Stimulated activated CD4-positive, alpha-beta T cell treated with anti-CD3 and anti-CD28 coated beads, Interleukin-15, amount 100 ng/mL, for 1 hour (primary cell): Measurements from ENCODE around the gene CATSPERZ.

Experiments
- DNase-seq, 2 donors: peaks; one replicate each; pipeline ENCODE4 v3.0.0-alpha.2; 2020; ENCODE audit warnings: low read depth in 1 of 2, low spot score in 1 of 2

CATSPERZ gene

DNA sequence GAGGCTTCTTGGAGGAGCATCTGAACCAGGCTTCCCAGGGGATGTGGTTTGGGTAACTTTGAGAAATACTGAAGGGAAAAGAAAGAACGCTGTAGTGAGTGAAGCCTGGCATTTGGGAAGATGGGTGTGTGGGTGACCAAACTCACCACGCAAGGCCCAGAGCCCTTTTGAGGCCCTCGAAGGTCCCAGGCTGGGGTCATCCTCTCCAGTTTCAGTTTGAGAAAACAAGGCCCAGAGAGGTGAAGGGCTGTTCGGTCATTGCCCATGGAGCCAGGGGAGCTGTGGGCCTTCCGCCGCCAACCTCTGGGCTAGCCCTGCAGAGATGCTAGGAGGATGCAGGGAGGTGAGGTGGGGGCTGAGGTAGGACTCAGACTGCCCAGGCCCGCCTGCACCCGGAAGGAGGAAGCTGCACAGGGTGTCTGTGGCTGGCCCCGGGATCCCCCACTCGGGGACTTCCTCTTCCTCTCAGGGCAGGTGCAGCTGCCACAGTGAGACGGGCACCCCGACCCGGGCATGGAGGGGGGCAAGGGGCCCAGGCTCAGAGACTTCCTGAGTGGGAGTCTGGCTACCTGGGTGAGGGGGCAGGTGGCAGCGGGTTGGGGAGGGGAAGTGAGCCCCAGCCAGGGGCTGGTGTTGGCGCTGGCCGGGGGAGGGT lies 39.7 kb downstream of the CATSPERZ start, which contains the start of gene CCDC88B:
CCDC88B (plus strand) TSS at position 451 of the 655 bp plus-strand sequence; CDS start at position 514, 63 bp downstream.
- DNase-seq, result peak; percentile 67 to 77

DNA sequence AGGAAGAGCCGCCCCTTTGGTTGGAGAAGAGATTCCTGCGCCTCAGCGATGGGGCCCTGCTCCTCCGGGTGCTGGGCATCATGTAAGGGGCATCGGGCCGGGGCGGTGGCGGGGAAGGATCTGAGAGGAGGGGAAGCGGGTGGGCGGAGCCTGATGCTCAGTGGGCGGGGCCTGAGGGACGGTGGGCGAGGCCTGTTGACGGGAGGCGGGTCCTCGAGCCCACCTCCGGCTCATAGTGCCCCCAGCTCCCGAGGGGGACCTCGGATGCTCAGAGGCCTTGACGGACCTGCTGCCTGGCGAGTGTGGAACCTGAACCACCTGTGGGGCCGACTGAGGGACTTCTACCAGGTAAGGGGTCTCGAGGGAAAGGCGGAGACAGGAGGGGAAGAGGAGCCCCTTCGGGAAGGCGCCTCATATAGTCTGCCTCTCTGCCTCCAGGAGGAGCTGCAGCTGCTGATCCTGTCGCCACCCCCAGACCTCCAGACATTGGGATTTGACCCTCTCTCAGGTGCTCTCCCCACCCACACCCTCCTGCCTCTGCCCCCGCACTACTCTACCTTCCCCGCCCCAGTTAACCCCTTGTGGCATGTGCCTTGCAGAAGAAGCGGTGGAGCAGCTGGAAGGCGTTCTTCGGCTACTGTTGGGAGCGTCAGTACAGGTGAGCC lies 40.6 kb downstream of the CATSPERZ start:
- DNase-seq, result peak; percentile 64 to 78

DNA sequence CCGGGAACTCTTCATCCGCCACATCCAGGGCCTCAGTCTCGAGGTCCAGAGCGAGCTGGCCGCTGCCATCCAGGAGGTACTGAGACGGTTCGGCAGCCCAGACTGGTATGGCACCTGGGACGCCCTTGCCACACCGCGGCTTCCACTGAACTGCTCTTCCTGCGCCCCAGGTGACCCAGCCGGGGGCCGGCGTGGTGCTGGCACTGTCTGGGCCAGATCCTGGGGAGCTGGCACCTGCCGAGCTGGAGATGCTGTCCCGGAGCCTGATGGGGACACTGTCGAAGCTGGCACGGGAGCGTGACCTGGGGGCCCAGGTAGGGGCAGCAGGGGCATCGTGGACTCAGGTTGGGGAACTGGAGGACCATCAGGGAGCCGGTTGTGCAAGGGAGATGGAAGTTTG lies 41.3 kb downstream of the CATSPERZ start:
- no peak for DNase-seq

DNA sequence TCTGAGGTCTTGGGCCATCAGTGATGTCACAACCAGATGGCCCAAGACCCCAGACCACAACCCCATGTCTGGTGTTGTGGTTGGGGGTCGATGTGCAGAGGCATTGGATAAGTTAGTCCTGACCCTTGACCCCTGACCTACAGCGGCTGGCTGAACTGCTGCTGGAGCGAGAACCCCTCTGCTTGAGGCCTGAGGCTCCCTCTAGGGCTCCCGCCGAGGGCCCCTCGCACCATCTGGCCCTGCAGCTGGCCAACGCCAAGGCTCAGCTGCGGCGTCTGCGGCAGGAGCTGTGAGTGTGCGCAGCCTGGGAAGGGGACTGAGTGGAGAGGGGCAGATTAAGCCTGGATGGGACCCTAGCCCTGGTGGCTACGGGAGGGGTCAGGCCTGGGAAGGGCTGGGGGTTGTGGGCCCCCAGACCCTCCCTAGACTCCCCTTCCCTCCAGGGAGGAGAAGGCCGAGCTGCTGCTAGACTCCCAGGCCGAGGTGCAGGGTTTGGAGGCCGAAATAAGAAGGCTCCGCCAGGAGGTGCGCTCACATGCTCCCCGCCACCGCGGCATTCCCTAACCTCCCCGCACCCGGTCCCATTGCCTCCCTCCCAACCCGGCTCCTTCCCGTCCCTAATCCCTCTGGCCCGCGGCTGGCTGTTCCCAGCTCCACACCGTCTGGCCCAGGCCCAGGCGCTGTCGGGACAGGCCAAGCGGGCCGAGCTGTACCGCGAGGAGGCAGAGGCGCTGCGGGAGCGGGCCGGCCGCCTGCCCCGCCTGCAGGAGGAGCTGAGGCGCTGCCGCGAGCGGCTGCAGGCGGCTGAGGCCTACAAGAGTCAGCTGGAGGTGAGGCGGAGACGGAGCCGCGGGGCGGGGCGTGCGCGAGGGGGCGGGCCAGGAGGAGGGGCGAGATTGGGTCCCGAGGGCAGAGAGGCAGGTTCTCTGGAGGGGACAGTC lies 42.0 kb downstream of the CATSPERZ start:
- DNase-seq, result peak; percentile 78 to 95

DNA sequence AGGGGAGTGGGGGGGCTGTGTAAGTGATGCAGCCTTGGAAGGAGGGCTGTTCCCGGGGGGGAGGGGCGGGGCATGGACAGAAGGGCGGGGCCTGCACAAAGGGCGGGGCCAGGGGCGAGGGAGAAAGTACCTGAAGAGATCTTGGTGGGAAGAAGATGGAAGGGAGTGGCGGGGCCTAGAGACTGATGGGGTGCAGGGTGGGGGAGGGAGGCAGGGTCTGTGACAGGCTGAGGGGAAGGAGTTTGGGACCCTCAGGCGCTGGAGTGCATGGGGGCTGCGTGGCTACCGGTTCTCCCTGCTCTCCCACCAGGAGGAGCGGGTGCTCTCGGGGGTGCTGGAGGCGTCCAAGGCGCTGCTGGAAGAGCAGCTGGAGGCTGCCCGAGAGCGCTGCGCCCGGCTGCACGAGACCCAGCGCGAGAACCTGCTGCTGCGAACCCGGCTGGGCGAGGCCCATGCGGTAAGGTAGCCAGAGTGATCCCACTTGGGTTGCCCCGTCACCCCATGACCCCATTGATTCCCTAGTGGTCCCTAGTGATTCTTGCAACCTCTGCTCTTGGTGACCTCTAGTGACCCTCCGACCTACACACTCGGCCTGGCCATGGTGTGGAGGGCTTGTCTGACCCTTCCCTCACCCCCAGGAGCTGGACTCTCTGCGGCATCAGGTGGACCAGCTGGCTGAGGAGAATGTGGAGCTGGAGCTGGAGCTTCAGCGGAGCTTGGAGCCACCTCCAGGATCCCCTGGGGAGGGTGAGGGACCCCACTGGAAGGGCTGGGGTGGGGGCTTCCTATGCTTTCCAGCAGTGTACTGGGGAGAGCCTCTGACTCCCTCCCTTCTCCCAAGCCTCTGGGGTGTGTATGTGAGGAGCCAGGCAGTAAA lies 42.9 kb downstream of the CATSPERZ start:
- no peak for DNase-seq

DNA sequence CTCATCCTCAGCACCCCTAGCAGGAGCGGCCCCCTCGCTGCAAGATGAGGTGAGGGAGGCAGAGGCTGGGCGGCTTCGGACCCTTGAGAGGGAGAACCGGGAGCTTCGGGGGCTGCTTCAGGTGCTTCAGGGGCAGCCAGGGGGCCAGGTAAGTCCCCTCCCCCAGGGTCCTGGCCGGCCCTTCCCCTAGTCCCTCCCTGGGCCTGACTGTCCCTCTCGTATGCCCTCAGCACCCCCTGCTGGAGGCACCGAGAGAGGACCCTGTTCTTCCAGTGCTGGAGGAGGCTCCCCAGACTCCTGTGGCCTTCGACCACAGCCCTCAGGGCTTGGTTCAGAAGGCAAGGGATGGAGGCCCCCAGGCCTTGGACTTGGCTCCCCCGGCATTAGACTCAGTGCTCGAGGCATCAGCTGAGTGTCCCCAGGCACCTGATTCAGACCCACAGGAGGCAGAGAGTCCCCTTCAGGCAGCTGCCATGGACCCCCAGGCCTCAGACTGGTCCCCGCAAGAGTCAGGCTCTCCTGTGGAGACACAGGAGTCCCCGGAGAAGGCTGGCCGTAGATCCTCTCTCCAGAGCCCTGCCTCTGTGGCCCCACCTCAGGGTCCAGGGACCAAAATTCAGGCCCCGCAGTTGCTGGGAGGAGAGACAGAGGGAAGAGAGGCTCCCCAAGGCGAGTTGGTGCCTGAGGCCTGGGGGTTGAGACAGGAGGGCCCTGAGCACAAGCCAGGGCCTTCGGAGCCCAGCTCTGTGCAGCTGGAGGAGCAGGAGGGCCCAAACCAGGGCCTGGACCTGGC lies 43.8 kb downstream of the CATSPERZ start:
- no peak for DNase-seq

DNA sequence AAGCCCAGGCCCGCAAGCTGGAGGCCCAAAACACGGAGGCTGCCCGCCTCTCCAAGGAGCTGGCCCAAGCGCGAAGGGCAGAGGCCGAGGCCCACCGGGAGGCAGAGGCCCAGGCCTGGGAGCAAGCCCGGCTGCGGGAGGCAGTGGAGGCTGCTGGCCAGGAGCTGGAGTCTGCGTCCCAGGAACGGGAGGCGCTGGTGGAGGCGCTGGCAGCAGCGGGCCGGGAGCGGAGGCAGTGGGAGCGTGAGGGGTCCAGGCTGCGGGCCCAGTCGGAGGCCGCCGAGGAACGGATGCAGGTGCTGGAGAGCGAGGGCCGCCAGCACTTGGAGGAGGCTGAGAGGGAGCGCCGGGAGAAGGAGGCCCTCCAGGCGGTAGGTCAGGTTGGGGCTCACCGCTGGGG lies 44.6 kb downstream of the CATSPERZ start:
- no peak for DNase-seq

DNA sequence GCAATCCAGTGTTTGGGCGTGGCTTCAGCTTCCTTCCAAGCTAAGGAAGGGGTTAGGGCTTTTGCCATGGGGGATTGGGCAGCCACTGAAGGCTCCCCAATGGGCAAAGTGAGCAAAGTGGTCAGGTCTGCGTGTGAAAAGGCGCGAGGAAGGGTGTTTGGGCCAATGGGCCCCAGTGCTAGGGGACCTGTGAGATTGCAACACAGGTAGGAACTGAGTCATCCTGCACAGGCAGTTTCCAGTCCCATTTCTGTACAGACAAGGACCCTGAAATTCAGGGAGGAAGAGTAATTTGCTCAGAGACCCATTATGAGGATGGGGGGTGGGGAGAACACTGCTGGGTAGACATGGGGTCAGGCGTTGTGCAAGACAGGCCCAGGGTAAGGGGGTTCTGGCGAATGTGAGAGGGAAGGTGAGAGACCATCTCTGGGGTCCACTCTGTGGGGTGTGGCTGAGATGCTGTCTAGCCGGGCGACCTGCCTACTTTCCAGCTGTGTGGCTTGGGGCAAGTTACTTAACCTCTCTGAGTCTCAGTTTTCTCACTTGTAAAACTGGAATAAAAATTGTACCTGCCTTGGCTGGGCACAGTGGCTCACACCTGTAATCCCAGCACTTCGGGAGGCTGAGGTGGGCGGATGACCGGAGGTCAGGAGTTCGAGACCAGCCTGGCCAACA lies 47.2 kb downstream of the CATSPERZ start:
- no peak for DNase-seq

DNA sequence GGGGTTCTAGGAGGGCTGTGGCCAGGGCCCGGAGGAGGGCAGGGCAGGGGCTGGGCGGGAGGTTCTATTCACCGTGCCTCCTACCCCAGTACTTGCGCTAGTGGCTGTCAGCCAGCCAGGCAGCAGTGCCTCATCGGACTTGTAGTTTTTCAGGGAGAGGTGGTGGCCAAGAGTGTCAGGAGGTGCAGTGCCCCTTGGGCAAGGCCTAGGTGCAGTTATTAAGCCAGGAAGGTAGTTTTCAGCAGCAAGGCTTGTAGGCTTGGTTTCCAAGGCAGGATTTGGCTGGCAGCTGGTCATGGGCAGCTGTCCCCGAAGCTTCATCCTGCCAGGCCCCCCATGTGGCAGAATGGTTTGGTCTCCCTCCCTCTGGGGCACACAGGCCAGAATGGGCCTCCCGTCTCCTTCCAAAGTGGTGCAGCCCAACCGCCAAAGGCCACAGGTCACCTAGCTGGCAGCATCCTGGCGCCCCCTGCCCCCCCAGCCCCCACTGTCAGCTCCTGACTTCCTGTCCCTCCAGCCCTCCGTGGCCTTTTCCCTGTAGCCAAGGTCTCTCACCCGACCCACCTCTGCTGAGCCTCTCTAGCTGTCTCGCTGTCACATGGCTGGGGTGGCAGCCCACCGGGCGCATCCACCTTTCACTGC lies 48.3 kb downstream of the CATSPERZ start:
- no peak for DNase-seq

DNA sequence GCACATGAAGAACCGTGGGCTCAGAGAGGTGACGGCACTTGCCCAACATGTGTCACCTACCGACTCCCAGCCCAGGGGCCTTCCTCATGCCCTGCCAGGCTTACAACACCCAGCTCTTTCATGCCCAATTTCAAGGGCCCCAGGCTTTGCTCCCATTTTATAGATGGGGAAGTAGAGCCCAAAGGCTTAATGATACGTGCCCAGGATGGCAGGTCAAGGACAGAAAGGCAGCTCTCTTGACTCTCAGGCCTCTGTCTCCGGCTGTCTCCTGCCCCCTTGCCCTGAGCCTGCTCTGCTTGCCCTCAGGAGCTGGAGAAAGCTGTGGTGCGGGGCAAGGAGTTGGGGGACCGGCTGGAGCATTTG lies 48.8 kb downstream of the CATSPERZ start:
- no peak for DNase-seq

DNA sequence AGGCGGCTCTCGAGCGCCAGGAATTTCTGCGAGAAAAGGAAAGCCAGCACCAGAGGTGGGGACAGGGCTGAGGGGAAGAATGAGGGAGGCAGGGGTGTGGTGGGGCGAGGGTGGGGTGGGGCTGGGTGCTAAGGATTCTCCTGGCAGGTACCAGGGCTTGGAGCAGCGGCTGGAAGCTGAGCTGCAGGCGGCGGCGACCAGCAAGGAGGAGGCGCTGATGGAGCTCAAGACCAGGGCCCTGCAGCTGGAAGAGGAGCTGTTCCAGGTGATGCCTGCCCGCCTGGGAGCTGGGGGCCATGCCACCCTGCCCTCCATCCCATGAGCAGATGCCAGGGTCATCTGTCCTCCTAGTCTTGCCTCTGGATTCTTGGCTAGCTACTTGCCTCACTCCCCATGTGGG lies 49.2 kb downstream of the CATSPERZ start:
- DNase-seq, result no peak

DNA sequence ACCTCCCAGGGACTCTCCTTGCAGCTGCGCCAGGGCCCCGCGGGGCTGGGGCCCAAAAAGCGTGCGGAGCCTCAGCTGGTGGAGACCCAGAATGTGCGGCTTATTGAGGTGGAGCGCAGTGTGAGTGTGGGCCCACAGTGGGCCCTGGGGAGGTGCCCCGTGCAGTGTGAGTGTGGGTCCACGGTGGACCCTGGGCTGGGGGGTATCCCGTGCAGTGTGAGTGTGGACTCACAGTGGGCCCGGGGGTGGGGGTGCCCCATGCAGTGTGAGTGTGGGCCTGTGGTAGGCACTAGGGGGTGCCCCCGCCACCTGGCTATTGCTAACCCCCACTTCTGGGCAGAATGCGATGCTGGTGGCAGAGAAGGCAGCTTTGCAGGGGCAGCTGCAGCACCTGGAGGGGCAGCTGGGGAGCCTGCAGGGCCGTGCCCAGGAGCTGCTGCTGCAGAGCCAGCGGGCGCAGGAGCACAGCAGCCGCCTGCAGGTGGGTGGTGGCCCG lies 51.0 kb downstream of the CATSPERZ start:
- DNase-seq, result no peak

DNA sequence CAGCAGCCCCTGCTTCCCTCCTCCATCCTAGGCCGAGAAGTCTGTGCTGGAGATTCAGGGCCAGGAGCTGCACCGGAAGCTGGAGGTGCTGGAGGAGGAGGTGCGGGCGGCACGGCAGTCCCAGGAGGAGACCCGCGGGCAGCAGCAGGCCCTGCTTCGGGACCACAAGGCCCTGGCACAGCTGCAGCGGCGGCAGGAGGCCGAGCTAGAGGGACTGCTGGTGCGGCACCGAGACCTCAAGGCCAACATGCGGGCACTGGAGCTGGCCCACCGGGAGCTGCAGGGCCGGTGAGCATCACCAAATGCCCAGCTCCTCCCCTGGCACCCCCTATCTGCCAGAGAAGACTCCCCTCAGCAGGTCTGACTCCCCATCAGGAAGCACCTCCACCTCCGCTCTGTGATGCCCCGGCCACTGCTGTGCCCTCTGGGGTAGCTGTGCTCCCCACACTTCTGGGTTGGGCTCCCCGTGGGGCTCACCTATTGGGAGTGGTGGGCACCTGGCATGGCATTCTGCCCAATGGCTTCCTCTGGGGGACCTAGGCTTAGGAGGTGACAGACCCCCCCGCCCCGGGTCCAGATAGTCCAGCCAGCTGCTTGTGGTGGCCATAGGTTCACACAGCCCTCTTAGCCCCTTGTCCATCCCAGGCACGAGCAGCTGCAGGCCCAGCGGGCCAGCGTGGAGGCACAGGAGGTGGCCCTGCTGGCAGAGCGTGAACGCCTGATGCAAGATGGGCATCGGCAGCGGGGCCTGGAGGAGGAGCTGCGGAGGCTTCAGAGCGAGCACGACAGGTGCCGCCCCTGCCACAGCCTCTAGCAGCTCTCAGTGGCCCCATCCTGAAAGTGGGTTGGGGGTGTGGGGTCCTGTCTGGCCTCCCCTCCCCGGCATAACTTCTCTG lies 52.2 kb downstream of the CATSPERZ start:
- DNase-seq, result no peak

DNA sequence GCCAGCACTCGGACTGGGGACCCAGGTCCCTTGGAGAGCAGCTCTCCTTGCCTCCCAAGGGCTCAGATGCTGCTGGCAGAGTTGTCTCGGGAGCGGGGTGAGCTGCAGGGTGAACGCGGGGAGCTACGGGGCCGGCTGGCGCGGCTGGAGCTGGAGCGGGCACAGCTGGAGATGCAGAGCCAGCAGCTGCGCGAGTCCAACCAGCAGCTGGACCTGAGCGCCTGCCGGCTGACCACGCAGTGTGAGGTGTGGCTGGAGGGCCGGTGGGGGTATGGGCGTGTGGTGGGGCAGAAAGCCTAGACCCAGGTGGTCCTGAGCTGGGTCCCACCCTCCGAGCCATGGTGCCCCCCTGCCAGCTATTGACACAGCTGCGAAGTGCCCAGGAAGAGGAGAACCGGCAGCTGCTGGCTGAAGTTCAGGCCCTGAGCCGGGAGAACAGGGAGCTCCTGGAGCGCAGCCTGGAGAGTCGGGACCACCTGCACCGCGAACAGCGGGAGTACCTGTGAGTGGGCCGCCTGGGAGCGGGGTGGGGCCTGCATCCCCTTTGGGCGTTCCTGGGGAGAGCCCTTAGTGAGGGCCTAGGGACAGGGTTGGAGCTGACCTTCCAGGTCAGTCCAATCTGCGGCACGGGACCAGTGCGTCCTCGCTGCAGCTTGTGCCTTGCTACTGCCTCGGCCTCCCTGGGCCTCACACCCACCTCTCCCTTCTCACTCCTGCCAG lies 53.0 kb downstream of the CATSPERZ start:
- DNase-seq, result no peak

DNA sequence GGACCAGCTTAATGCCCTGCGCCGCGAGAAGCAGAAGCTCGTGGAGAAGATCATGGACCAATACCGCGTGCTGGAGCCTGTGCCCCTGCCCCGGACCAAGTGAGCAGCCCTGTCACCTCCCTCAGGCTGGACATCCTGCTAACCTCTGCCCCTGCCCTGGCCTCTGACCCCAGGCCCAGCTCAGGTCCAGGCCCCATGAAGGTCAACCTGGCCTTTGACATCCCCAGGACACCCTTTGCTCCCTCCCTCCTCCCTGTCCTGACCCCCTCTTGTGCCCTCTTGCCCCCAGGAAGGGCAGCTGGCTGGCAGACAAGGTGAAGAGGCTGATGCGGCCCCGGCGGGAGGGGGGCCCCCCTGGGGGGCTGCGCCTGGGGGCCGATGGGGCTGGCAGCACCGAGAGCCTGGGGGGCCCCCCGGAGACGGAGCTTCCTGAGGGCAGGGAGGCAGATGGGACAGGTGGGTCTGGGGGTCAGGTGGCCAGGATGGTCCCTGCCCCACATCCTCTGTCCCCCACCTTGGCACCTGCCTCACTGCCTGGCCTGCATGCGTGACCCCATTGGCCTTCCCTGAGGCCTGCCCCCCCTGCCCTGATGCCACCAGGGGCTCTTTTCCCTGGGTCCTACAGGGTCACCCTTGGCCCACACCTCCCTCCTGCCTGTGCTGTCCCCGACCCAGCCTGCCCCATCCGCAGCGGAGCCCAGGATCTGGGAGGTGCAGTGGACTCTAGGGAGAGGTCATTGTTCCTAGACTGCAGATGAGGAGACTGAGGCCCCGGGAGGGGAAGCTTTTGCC lies 53.8 kb downstream of the CATSPERZ start:
- DNase-seq, result no peak
